ENCODE measurements around the gene SEMA4B. TPM values are rescaled to one million over a fixed set of nuclear protein-coding genes. Genes with fewer than 3 reads are reported as not detected.
A peak's percentile ranks its signal among the peaks of the same experiment; 100 is the strongest.

SEMA4B gene
- total and polyA plus RNA-seq, 10 donors = 16.4 to 90.0 (median 74.0) TPM

DNA sequence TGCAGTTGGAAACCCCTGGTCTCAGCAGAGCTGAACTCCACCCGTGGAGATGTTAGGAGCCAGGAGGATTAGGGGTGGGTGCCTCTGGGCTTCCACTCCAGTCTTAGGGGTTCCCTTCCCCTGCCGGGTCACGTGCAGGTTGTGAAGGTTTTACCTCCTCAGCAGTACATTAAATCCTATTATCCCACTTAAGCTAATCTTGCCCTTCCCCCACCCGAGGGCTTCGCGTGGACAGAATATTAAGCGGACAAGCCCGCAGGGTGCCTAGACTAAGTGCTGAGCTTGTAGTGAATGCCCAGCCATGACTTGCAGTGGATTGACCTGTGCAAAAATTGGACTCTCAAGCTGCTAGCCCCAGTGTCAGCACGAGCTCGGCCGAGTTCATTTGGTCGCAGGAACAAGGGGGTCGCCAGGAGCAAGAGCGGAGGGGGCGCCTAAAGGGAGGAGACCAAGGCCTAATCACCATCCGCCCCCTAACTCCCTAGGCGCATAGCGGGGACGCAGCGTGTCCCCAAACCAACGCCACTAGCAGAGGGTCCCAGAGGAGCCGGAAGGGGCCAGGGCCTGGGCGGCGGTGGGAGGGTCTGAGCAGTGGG, 498 bp upstream of the SEMA4B start:
- H3K4me3 ChIP-seq = peak overlapping the region; percentile 62 to 95 (median 89)
- no peaks in the 10 kb centered on the region for H3K27me3 ChIP-seq (replicated peaks in 1 of 7)
- intact Hi-C loops (cut with DNase I; ENCODE audit: low total_unique reads) = no loop called here
- peaks cover 24 to 86% (median 57%) of the 10 kb centered on the region in 6 donors for H3K4me1 ChIP-seq
- TF ChIP-seq, protein P1, sequence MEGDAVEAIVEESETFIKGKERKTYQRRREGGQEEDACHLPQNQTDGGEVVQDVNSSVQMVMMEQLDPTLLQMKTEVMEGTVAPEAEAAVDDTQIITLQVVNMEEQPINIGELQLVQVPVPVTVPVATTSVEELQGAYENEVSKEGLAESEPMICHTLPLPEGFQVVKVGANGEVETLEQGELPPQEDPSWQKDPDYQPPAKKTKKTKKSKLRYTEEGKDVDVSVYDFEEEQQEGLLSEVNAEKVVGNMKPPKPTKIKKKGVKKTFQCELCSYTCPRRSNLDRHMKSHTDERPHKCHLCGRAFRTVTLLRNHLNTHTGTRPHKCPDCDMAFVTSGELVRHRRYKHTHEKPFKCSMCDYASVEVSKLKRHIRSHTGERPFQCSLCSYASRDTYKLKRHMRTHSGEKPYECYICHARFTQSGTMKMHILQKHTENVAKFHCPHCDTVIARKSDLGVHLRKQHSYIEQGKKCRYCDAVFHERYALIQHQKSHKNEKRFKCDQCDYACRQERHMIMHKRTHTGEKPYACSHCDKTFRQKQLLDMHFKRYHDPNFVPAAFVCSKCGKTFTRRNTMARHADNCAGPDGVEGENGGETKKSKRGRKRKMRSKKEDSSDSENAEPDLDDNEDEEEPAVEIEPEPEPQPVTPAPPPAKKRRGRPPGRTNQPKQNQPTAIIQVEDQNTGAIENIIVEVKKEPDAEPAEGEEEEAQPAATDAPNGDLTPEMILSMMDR (IDR thresholded peaks at IDR 0.05 in 8 of 11, conservative IDR thresholded peaks at IDR 0.05 in 3 of 11) = no peak
- TF ChIP-seq POLR2A (IDR thresholded peaks at IDR 0.05) (no peak), POLR2AphosphoS5 (IDR thresholded peaks at IDR 0.05) (no peak)
- H3K9me3 ChIP-seq = no peaks in the 10 kb centered on the region
- DNase-seq = no peak
- WGBS, 5 donors = 9 to 24% (median 13%) methylated on average over 13 to 24 of the region's 24 CpGs
- H3K36me3 ChIP-seq = peaks cover 0 to 34% (median 0%) of the 10 kb centered on the region in 6 donors
- peak overlapping the region; percentile 84 to 94 (median 86) for H3K27ac ChIP-seq

DNA sequence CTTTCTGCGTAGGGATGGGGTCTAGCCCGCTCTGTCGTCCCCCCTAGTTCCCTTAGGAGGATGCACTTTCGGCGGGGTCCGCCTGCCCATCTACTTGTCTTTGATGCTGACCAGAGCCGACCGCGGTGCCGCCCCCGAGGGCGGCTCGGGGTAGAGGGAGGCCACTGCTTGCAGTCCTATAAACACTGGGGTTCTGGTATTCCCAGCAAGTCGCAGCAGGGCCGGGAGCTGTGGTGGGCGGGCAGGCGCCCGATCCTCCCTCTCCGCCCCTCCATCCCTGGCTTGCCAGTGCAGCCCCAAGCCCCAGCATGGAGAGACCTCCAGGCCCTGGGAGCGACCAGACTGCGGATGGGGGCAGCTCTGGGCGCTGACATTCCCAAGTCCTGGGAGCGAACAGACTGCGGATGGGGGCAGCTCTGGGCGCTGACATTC, 830 bp downstream of the SEMA4B start:
- Histone ChIP-seq H3K36me3 (peaks cover 0 to 41% (median 4%) of the 10 kb centered on the region in 6 donors), H3K27ac (peak overlapping the region in 7 of 8 donors; percentile 84 to 94 (median 88)), H3K4me3 (peak overlapping the region; percentile 62 to 95 (median 89)), H3K9me3 (no peaks in the 10 kb centered on the region), H3K27me3 (replicated peaks in 1 of 7) (no peaks in the 10 kb centered on the region), H3K4me1 (peaks cover 30 to 88% (median 70%) of the 10 kb centered on the region in 6 donors)
- WGBS, 5 donors = 16 to 36% (median 19%) methylated on average over 12 to 25 of the region's 25 CpGs
- TF ChIP-seq POLR2A (IDR thresholded peaks at IDR 0.05) (no peak), POLR2AphosphoS5 (IDR thresholded peaks at IDR 0.05) (no peak)
- TF ChIP-seq, protein P1 (IDR thresholded peaks at IDR 0.05 in 8 of 11, conservative IDR thresholded peaks at IDR 0.05 in 3 of 11) = no peak
- intact Hi-C loops (cut with DNase I; ENCODE audit: low total_unique reads) = no loop called here
- DNase-seq = peak; percentile 82

DNA sequence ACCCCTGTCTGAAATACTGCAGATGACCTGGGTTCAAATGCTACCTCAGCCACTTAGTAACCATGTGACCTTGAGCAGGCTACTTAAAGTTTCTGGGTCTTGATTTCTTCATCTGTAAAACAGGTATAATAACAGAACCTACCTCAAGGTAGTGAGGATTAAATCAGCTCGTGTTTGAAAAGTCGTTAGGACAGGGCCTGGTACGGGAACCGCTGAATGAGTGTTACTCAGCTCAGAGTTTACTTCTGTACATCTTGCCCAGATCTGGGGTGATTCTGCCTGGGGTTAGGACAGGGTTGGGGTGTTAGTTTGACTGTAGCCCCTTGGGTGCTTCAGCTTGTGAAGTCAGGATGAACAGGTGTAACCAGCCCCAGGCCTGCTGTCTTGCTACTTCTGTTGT, 1.8 kb downstream of the SEMA4B start:
- 87 to 97% (median 94%) methylated on average over 4 of the region's 4 CpGs for WGBS, 5 donors
- Histone ChIP-seq H3K4me3 (peak overlapping the region in 4 of 8 donors; percentile 87 to 95 (median 90)), H3K27ac (peak overlapping the region in 3 of 8 donors; percentile 91 to 94 (median 93)), H3K4me1 (peaks cover 30 to 97% (median 74%) of the 10 kb centered on the region in 6 donors), H3K9me3 (no peaks in the 10 kb centered on the region), H3K27me3 (replicated peaks in 1 of 7) (no peaks in the 10 kb centered on the region), H3K36me3 (peaks cover 0 to 49% (median 8%) of the 10 kb centered on the region in 6 donors)
- TF ChIP-seq POLR2AphosphoS5 (IDR thresholded peaks at IDR 0.05) (no peak), POLR2A (IDR thresholded peaks at IDR 0.05) (no peak)
- TF ChIP-seq, protein P1 (IDR thresholded peaks at IDR 0.05 in 8 of 11, conservative IDR thresholded peaks at IDR 0.05 in 3 of 11) = no peak
- intact Hi-C loops (cut with DNase I; ENCODE audit: low total_unique reads) = no loop called here
- DNase-seq = no peak

DNA sequence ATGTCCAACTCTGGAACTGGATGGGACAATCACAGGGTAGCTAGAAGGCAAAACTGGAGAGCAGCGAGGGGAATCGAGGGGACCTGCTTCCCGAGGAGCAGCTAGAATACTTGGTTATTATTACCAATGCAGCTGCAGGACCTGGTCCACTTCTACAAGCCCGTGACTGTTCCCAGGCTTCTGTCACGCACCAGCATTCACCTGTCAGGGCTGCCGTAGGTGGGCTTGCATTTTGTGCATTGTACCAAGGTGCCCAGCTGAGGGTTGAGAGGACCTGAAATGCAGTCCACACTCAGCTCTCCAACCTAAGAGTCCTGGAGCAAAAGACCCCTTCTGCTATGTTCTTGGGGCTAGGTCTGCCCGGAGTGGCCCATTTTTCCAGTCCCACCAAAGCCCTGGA, 2.3 kb downstream of the SEMA4B start:
- Histone ChIP-seq H3K36me3 (peaks cover 0 to 54% (median 8%) of the 10 kb centered on the region in 6 donors), H3K27ac (peak overlapping the region in 3 of 8 donors; percentile 37 to 94 (median 93)), H3K9me3 (no peaks in the 10 kb centered on the region), H3K4me3 (peak overlapping the region in 2 of 8 donors; percentile 90 to 95), H3K4me1 (peaks cover 30 to 97% (median 77%) of the 10 kb centered on the region in 6 donors), H3K27me3 (replicated peaks in 1 of 7) (no peaks in the 10 kb centered on the region)
- TF ChIP-seq POLR2A (IDR thresholded peaks at IDR 0.05) = no peak
- no peak for TF ChIP-seq POLR2AphosphoS5 (IDR thresholded peaks at IDR 0.05)
- TF ChIP-seq, protein P1 (IDR thresholded peaks at IDR 0.05 in 8 of 11, conservative IDR thresholded peaks at IDR 0.05 in 3 of 11) = no peak
- 96 to 98% (median 97%) methylated on average over 4 to 7 of the region's 7 CpGs for WGBS, 5 donors
- intact Hi-C loops (cut with DNase I; ENCODE audit: low total_unique reads) = no loop called here
- DNase-seq = peak; percentile 57
